Rectal smooth muscle tissue (tissue), 1 donor: ENCODE data around the gene MLPH.

Experiments
- H3K27ac ChIP-seq: one replicate; pipeline ENCODE4 v1.7.0; 2013; ENCODE audit warnings: low read depth, low read length, inconsistent platforms
- H3K27me3 ChIP-seq: one replicate; pipeline ENCODE4 v1.7.0; 2013; ENCODE audit warnings: low read length; ENCODE audit not compliant: control insufficient read depth, insufficient read depth
- H3K36me3 ChIP-seq: one replicate; pipeline ENCODE4 v1.7.0; 2013; ENCODE audit warnings: low read length; ENCODE audit not compliant: control insufficient read depth, insufficient read depth
- H3K4me1 ChIP-seq: one replicate; pipeline ENCODE4 v1.7.0; 2013; ENCODE audit warnings: low read length; ENCODE audit not compliant: control insufficient read depth, insufficient read depth
- H3K4me3 ChIP-seq: one replicate; pipeline ENCODE4 v1.7.0; 2013; ENCODE audit warnings: low read length
- H3K9ac ChIP-seq: one replicate; pipeline ENCODE4 v1.7.0; 2013; ENCODE audit warnings: low read length

The MLPH gene

GRCh38 chr2:237566401-237567235 is 79.6 kb downstream of the MLPH start, which contains the start of gene PRLH:
Gene PRLH (plus strand): TSS chr2:237566574. CDS start chr2:237566574, 0 bp downstream.
- H3K36me3 ChIP-seq, result no peaks in the 10 kb centered on the region
- H3K4me3 ChIP-seq, result no peak within 1 kb of the TSS
- H3K27me3 ChIP-seq, result no peaks in the 10 kb centered on the region
- H3K9ac ChIP-seq, result no peak within 1 kb of the TSS
- H3K4me1 ChIP-seq, result no peaks in the 10 kb centered on the region
- H3K27ac ChIP-seq, result no peak within 1 kb of the TSS

GRCh38 chr2:237567276-237568029 is 80.4 kb downstream of the MLPH start:
- no peak overlapping the region for H3K27ac ChIP-seq
- no peaks in the 10 kb centered on the region for H3K36me3 ChIP-seq
- no peaks in the 10 kb centered on the region for H3K27me3 ChIP-seq
- no peak overlapping the region for H3K4me3 ChIP-seq
- no peaks in the 10 kb centered on the region for H3K4me1 ChIP-seq
- no peak overlapping the region for H3K9ac ChIP-seq

GRCh38 chr2:237568121-237568660 is 81.1 kb downstream of the MLPH start:
- Histone ChIP-seq H3K27ac (no peak overlapping the region), H3K36me3 (no peaks in the 10 kb centered on the region), H3K4me1 (no peaks in the 10 kb centered on the region)

GRCh38 chr2:237569041-237569440 is 82.0 kb downstream of the MLPH start:
- Histone ChIP-seq H3K4me1 (no peaks in the 10 kb centered on the region), H3K27me3 (no peaks in the 10 kb centered on the region), H3K36me3 (no peaks in the 10 kb centered on the region), H3K4me3 (no peak overlapping the region), H3K9ac (no peak overlapping the region), H3K27ac (no peak overlapping the region)

More at GRCh38 chr2:237568121-237568660, 81.1 kb downstream of the MLPH start:
- no peak overlapping the region for H3K4me3 ChIP-seq
- H3K9ac ChIP-seq, result no peak overlapping the region
- H3K27me3 ChIP-seq, result no peaks in the 10 kb centered on the region

- Histone ChIP-seq H3K27ac (no peak overlapping the region), H3K36me3 (no peaks in the 10 kb centered on the region), H3K9ac (no peak overlapping the region), H3K4me1 (no peaks in the 10 kb centered on the region), H3K27me3 (no peaks in the 10 kb centered on the region), H3K4me3 (no peak overlapping the region)
These were observed 82.8 kb downstream of the MLPH start for GRCh38 chr2:237569896-237570295.

GRCh38 chr2:237570776-237571335 is 83.8 kb downstream of the MLPH start:
- H3K4me3 ChIP-seq, result no peak overlapping the region
- H3K27ac ChIP-seq, result no peak overlapping the region
- no peaks in the 10 kb centered on the region for H3K36me3 ChIP-seq
- H3K27me3 ChIP-seq, result no peaks in the 10 kb centered on the region
- no peaks in the 10 kb centered on the region for H3K4me1 ChIP-seq
- no peak overlapping the region for H3K9ac ChIP-seq

- Histone ChIP-seq H3K27me3 (no peaks in the 10 kb centered on the region), H3K36me3 (no peaks in the 10 kb centered on the region), H3K9ac (no peak overlapping the region), H3K4me3 (no peak overlapping the region), H3K27ac (no peak overlapping the region), H3K4me1 (no peaks in the 10 kb centered on the region)
These were observed 84.5 kb downstream of the MLPH start for GRCh38 chr2:237571551-237571950.

- no peaks in the 10 kb centered on the region for H3K27me3 ChIP-seq
- no peaks in the 10 kb centered on the region for H3K4me1 ChIP-seq
- no peak overlapping the region for H3K9ac ChIP-seq
- peak overlapping the region; percentile 34 for H3K4me3 ChIP-seq
- H3K27ac ChIP-seq, result no peak overlapping the region
- H3K36me3 ChIP-seq, result no peaks in the 10 kb centered on the region
These were observed 85.1 kb downstream of the MLPH start for GRCh38 chr2:237572021-237572741.

- H3K9ac ChIP-seq, result no peak overlapping the region
- no peak overlapping the region for H3K27ac ChIP-seq
- no peak overlapping the region for H3K4me3 ChIP-seq
- H3K27me3 ChIP-seq, result no peaks in the 10 kb centered on the region
- no peaks in the 10 kb centered on the region for H3K36me3 ChIP-seq
- no peaks in the 10 kb centered on the region for H3K4me1 ChIP-seq
These were observed 85.7 kb downstream of the MLPH start for GRCh38 chr2:237572742-237573101.

GRCh38 chr2:237573721-237574415 is 86.8 kb downstream of the MLPH start:
- Histone ChIP-seq H3K9ac (no peak overlapping the region), H3K4me3 (no peak overlapping the region), H3K27me3 (no peaks in the 10 kb centered on the region), H3K36me3 (no peaks in the 10 kb centered on the region), H3K4me1 (no peaks in the 10 kb centered on the region), H3K27ac (no peak overlapping the region)

GRCh38 chr2:237574467-237574866 is 87.4 kb downstream of the MLPH start:
- Histone ChIP-seq H3K4me1 (no peaks in the 10 kb centered on the region), H3K9ac (no peak overlapping the region), H3K4me3 (no peak overlapping the region), H3K27me3 (no peaks in the 10 kb centered on the region), H3K36me3 (no peaks in the 10 kb centered on the region), H3K27ac (no peak overlapping the region)
